ENCODE measurements around the gene CYP4F2. TPM values are rescaled to one million over a fixed set of nuclear protein-coding genes. Genes with fewer than 3 reads are reported as not detected.

The CYP4F2 gene
- polyA plus RNA-seq, 1 of the 3 experiments (the other 2 are of a cell fraction): not detected

- no peak overlapping the region for H3K4me3 ChIP-seq (ENCODE audit: low read depth in 2 of 2, low read length in 1 of 2)
- no peak overlapping the region for H2AFZ ChIP-seq (ENCODE audit: low read depth)
- no peaks in the 10 kb centered on the region for H3K79me2 ChIP-seq (ENCODE audit: insufficient read depth)
- no peak overlapping the region for H3K9ac ChIP-seq
- H4K20me1 ChIP-seq (ENCODE audit: insufficient read depth): no peaks in the 10 kb centered on the region
- DNase-seq: no peak
- H3K27ac ChIP-seq (ENCODE audit: low read depth in 2 of 2, low read length in 1 of 2): no peak overlapping the region
- ChIA-PET POLR2A (no interaction called here), CTCF (no interaction called here)
- no peaks in the 10 kb centered on the region for H3F3A ChIP-seq (replicated peaks; ENCODE audit: insufficient read depth)
- no peaks in the 10 kb centered on the region; the same call in 1 of the 2 replicates for H3K27me3 ChIP-seq (ENCODE audit: insufficient read depth)
- H3K9me3 ChIP-seq: no peaks in the 10 kb centered on the region
- H3K4me1 ChIP-seq (ENCODE audit: control insufficient read depth in 1 of 2, insufficient read depth in 2 of 2, low read depth in 1 of 2, low read length in 1 of 2): no peaks in the 10 kb centered on the region
- WGBS (ENCODE audit: low lambda C conversion rate): 0% methylated on average over 1 of the region's 2 CpGs
- TF ChIP-seq MAX (IDR thresholded peaks at IDR 0.05; ENCODE audit: low read depth) (no peak), RFX5 (IDR thresholded peaks at IDR 0.05; ENCODE audit: low read length) (no peak), ZBTB33 (IDR thresholded peaks at IDR 0.05; ENCODE audit: borderline replicate concordance, low read depth) (no peak), FOXM1 (IDR thresholded peaks at IDR 0.05; ENCODE audit: low read depth) (no peak), GABPA (IDR thresholded peaks at IDR 0.05; ENCODE audit: low read depth) (no peak), IRF3 (IDR thresholded peaks at IDR 0.05; ENCODE audit: low read depth, low read length) (no peak), SIN3A (IDR thresholded peaks at IDR 0.05; ENCODE audit: borderline replicate concordance, low read depth, low read length) (no peak), USF2 (IDR thresholded peaks at IDR 0.05; ENCODE audit: borderline replicate concordance, low read depth, low read length) (no peak), FOXJ3 (CRISPR knock-in tag; IDR thresholded peaks at IDR 0.05) (no peak)
- TF ChIP-seq, protein P1, sequence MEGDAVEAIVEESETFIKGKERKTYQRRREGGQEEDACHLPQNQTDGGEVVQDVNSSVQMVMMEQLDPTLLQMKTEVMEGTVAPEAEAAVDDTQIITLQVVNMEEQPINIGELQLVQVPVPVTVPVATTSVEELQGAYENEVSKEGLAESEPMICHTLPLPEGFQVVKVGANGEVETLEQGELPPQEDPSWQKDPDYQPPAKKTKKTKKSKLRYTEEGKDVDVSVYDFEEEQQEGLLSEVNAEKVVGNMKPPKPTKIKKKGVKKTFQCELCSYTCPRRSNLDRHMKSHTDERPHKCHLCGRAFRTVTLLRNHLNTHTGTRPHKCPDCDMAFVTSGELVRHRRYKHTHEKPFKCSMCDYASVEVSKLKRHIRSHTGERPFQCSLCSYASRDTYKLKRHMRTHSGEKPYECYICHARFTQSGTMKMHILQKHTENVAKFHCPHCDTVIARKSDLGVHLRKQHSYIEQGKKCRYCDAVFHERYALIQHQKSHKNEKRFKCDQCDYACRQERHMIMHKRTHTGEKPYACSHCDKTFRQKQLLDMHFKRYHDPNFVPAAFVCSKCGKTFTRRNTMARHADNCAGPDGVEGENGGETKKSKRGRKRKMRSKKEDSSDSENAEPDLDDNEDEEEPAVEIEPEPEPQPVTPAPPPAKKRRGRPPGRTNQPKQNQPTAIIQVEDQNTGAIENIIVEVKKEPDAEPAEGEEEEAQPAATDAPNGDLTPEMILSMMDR (IDR thresholded peaks at IDR 0.05): no peak
- H3K36me3 ChIP-seq (replicated peaks in 1 of 2; ENCODE audit: control insufficient read depth in 1 of 2, insufficient read depth in 2 of 2, low read length in 1 of 2): no peaks in the 10 kb centered on the region
- no peaks in the 10 kb centered on the region for H3K9me2 ChIP-seq
- no peak overlapping the region for H3K4me2 ChIP-seq
Measured at GRCh38 chr19:15936950-15937349, 39.1 kb upstream of the CYP4F2 start.

DNA sequence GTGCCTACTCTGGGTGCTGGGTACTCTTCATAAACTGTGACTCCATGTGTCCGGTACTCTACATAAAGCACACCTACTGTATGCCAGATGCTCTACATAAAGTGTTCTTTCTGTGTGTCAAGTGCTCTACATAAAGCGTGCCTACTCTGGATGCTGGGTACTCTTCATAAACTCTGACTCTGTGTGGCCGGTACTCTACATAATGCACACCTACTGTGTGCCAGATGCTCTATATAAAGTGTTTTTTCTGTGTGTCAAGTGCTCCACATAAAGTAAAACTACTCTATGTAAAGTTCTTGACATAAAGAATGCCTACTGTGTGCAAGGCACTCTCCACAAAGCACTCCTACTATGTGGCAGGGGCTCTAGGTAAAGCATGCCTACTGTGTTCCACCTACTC, 38.3 kb upstream of the CYP4F2 start:
- H3K4me1 ChIP-seq (ENCODE audit: control insufficient read depth in 1 of 2, insufficient read depth in 2 of 2, low read depth in 1 of 2, low read length in 1 of 2): no peaks in the 10 kb centered on the region
- H3K4me3 ChIP-seq (ENCODE audit: low read depth in 2 of 2, low read length in 1 of 2): no peak overlapping the region
- H3K9me2 ChIP-seq: no peaks in the 10 kb centered on the region
- ChIA-PET POLR2A (no interaction called here), CTCF (no interaction called here)
- no peaks in the 10 kb centered on the region for H3F3A ChIP-seq (replicated peaks; ENCODE audit: insufficient read depth)
- DNase-seq: no peak
- no peak overlapping the region for H3K27ac ChIP-seq (ENCODE audit: low read depth in 2 of 2, low read length in 1 of 2)
- 15% methylated on average over 3 of the region's 3 CpGs for WGBS (ENCODE audit: low lambda C conversion rate)
- H3K9me3 ChIP-seq: no peaks in the 10 kb centered on the region
- no peak overlapping the region for H3K4me2 ChIP-seq
- TF ChIP-seq YY1 (IDR thresholded peaks at IDR 0.05; ENCODE audit: low read depth) (no peak), TAF1 (IDR thresholded peaks at IDR 0.05; ENCODE audit: borderline replicate concordance, low read depth, low read length) (no peak), GATA2 (CRISPR knock-in tag; IDR thresholded peaks at IDR 0.05) (no peak), RCOR1 (IDR thresholded peaks at IDR 0.05; ENCODE audit: low read length) (no peak), FOXM1 (IDR thresholded peaks at IDR 0.05; ENCODE audit: low read depth) (no peak), PBX3 (IDR thresholded peaks at IDR 0.05) (no peak), SMC3 (IDR thresholded peaks at IDR 0.05; ENCODE audit: low read depth, low read length) (no peak), TEAD4 (IDR thresholded peaks at IDR 0.05; ENCODE audit: borderline replicate concordance, insufficient read depth) (no peak), TCF12 (IDR thresholded peaks at IDR 0.05) (no peak), GABPA (IDR thresholded peaks at IDR 0.05; ENCODE audit: low read depth) (no peak), FOXJ3 (CRISPR knock-in tag; IDR thresholded peaks at IDR 0.05) (no peak), ELF1 (IDR thresholded peaks at IDR 0.05) (no peak), CHD2 (IDR thresholded peaks at IDR 0.05; ENCODE audit: low read length, partially characterized antibody) (no peak), RFX5 (IDR thresholded peaks at IDR 0.05; ENCODE audit: low read length) (no peak), NRF1 (IDR thresholded peaks at IDR 0.05; ENCODE audit: low read depth, low read length) (no peak)
- H3K27me3 ChIP-seq (ENCODE audit: insufficient read depth): no peaks in the 10 kb centered on the region; the same call in 1 of the 2 replicates
- no peaks in the 10 kb centered on the region for H3K36me3 ChIP-seq (replicated peaks in 1 of 2; ENCODE audit: control insufficient read depth in 1 of 2, insufficient read depth in 2 of 2, low read length in 1 of 2)
- H2AFZ ChIP-seq (ENCODE audit: low read depth): no peak overlapping the region
- no peaks in the 10 kb centered on the region for H3K79me2 ChIP-seq (ENCODE audit: insufficient read depth)
- no peaks in the 10 kb centered on the region for H4K20me1 ChIP-seq (ENCODE audit: insufficient read depth)
- no peak overlapping the region for H3K9ac ChIP-seq

All from SK-N-SH (cell line).